ENCODE data around the gene MMP28. TPM values are rescaled to one million over a fixed set of nuclear protein-coding genes. Genes with fewer than 3 reads are reported as not detected.

The MMP28 gene
- polyA plus RNA-seq, 1 experiment: 0.28 TPM

DNA sequence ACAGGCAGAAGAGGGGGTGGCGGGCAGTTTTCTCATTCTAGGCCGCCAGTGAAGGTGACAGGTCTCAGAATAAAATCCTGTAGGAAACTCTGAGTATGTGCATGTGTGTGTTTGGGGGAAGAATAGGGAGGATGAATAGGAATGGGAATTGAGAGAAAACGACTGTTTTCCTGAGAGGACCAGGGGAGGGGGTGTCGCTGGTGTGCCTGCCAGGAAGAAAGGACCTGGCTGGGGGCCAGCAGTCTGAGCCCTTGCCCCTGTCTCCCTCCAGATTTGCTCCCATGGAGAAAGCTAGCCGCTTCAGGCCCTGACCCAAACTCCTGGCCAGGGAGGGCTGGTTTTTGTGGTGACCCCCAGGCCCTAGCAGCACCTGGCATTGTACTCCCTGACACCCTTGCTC is 20.4 kb downstream of the MMP28 start:
- ChIA-PET POLR2A (no interaction called here), CTCF (interaction anchor here (0.9 to 11.0 kb wide), 5 partner anchors 8 to 33 kb away, joined by 3 to 115 read pairs (median 5); no protein-coding TSS in a partner anchor)
- H3K36me3 ChIP-seq (ENCODE audit: control insufficient read depth, insufficient read depth, low read length): no peaks in the 10 kb centered on the region
- no peak overlapping the region for H3K4me3 ChIP-seq (ENCODE audit: low read depth, low read length)
- TF ChIP-seq, protein P1, sequence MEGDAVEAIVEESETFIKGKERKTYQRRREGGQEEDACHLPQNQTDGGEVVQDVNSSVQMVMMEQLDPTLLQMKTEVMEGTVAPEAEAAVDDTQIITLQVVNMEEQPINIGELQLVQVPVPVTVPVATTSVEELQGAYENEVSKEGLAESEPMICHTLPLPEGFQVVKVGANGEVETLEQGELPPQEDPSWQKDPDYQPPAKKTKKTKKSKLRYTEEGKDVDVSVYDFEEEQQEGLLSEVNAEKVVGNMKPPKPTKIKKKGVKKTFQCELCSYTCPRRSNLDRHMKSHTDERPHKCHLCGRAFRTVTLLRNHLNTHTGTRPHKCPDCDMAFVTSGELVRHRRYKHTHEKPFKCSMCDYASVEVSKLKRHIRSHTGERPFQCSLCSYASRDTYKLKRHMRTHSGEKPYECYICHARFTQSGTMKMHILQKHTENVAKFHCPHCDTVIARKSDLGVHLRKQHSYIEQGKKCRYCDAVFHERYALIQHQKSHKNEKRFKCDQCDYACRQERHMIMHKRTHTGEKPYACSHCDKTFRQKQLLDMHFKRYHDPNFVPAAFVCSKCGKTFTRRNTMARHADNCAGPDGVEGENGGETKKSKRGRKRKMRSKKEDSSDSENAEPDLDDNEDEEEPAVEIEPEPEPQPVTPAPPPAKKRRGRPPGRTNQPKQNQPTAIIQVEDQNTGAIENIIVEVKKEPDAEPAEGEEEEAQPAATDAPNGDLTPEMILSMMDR (IDR thresholded peaks at IDR 0.05; ENCODE audit: insufficient read depth, low read depth, low read length): no peak
- no peak for DNase-seq (ENCODE audit: low read depth)
- peaks cover 39% of the 10 kb centered on the region for H3K27me3 ChIP-seq (ENCODE audit: control insufficient read depth, insufficient read depth, low read length)

DNA sequence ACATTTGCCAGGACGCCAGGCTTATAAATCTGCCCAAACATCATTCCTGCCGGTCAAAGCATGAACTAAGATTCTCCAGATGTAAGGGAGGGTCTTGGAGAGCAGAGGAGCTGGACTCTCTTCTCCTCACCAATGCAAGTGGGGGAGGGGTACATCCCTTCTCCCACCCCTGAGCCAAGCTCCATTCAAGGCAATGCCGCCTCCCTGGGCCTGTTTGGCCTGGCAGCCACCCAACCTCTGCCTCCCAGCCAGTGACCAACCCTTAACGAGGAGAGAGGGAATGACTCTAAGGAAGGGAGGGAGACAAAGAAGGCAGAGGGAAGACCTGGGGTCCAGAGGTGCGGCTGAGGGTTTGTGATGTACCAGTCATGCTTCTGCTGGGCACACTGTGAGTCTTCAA is 20.9 kb downstream of the MMP28 start:
- ChIA-PET POLR2A (no interaction called here), CTCF (interaction anchor here (0.9 to 11.0 kb wide), 4 partner anchors 8 to 34 kb away, joined by 3 to 115 read pairs (median 4); no protein-coding TSS in a partner anchor)
- Histone ChIP-seq H3K27me3 (ENCODE audit: control insufficient read depth, insufficient read depth, low read length) (peaks cover 37% of the 10 kb centered on the region), H3K36me3 (ENCODE audit: control insufficient read depth, insufficient read depth, low read length) (no peaks in the 10 kb centered on the region), H3K4me3 (ENCODE audit: low read depth, low read length) (no peak overlapping the region)
- no peak for DNase-seq (ENCODE audit: low read depth)
- TF ChIP-seq, protein P1 (IDR thresholded peaks at IDR 0.05; ENCODE audit: insufficient read depth, low read depth, low read length): no peak

DNA sequence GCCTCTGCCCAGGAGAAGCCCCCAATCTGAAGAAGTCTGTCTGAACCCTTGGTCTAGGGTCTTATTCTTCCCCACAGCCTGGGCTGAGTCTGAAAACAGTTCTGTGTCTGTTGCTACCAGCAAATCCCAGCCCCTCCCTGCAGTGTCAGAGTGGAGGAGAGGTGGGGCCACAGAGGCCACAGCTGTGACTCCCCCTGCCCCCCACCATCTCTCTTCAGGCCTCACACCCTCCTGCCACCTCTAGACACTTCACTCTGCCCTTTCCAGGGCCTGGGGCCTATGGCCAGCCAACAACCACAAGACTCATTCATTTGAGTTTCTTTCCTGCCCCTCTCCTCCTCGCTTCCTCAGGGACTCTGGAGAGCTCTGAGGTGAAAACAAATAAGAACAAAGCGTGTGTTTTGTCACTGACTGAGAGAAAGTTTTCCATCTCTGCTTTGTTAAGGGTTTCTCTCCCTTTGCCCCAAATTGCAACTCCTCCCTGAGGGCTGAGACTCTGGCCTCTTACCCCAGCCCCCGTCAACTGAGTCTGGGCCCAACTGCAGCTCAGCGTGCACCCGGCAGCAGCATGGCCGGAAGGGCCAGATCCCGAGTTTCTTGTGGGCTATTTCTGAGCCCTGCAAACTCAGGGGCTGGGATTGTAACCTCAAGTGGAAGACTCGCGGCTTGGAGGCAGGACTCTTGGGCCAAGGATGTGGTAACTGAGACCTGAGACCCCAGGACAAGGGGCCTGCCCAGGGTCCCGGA is 21.6 kb downstream of the MMP28 start:
- TF ChIP-seq, protein P1 (IDR thresholded peaks at IDR 0.05; ENCODE audit: insufficient read depth, low read depth, low read length): no peak
- Histone ChIP-seq H3K4me3 (ENCODE audit: low read depth, low read length) (no peak overlapping the region), H3K36me3 (ENCODE audit: control insufficient read depth, insufficient read depth, low read length) (no peaks in the 10 kb centered on the region), H3K27me3 (ENCODE audit: control insufficient read depth, insufficient read depth, low read length) (peaks cover 34% of the 10 kb centered on the region)
- DNase-seq (ENCODE audit: low read depth): no peak
- ChIA-PET CTCF (interaction anchor here (0.9 to 11.0 kb wide), 3 partner anchors 9 to 34 kb away, joined by 3 to 115 read pairs (median 5); no protein-coding TSS in a partner anchor), POLR2A (no interaction called here)

DNA sequence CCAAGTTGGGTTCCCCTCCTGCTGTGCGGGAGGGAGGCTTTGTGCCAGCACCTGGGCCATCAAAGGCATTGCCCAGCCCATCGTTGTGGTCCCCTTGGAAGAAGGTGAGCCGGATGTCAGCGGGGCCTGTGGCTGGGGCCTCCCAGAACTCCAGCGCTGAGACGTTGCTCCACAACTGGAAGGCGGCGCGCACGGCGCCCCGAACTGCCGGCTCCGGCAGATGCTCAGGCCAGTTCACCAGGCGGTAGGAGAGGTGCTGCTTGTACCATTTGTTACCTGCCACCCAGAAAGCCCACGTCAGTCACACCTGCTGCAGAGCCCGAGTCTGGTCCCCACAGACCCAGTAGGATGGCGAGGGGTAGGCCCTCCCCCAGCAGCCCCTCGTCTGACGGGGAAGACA is 22.3 kb downstream of the MMP28 start:
- H3K36me3 ChIP-seq (ENCODE audit: control insufficient read depth, insufficient read depth, low read length): no peaks in the 10 kb centered on the region
- no peak overlapping the region for H3K4me3 ChIP-seq (ENCODE audit: low read depth, low read length)
- POLR2A ChIA-PET: no interaction called here
- H3K27me3 ChIP-seq (ENCODE audit: control insufficient read depth, insufficient read depth, low read length): peaks cover 33% of the 10 kb centered on the region
- CTCF ChIA-PET: interaction anchor here (11.0 to 14.9 kb wide), 2 partner anchors 8 to 36 kb away, joined by 115 to 425 read pairs; partner anchors contain the start of gene TAF15
- no peak for DNase-seq (ENCODE audit: low read depth)
- TF ChIP-seq, protein P1 (IDR thresholded peaks at IDR 0.05; ENCODE audit: insufficient read depth, low read depth, low read length): no peak

DNA sequence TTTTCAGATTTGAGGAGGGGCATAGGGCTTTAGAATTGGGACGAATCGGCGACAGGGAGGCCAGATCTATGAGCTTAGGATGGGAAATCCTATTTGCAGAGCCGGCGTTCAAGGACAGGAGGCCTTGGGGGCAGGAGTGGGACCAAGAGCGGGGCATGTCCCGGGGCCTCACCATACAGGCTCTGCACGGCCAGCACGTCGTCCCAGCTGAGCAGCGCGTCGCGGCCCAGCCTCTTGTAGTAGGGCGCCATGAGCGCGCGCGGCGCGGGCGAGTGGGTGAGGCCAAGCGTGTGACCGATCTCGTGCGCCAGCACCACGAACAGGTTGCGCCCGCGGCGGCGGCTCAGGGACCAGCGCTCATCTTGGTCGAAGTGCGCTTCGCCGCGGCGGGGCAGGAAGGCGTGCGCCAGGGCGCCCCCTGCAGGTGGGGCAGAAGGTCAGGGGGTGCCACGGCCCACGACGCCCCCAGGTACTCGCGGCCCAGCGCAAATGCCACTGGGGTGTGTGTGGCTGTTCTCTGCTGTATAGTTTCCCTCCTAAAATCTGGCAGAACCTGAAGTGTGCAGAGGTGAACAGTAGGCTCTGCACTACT is 25.4 kb downstream of the MMP28 start:
- DNase-seq (ENCODE audit: low read depth): no peak
- POLR2A ChIA-PET: no interaction called here
- Histone ChIP-seq H3K36me3 (ENCODE audit: control insufficient read depth, insufficient read depth, low read length) (no peaks in the 10 kb centered on the region), H3K4me3 (ENCODE audit: low read depth, low read length) (no peak overlapping the region), H3K27me3 (ENCODE audit: control insufficient read depth, insufficient read depth, low read length) (peaks cover 29% of the 10 kb centered on the region)
- CTCF ChIA-PET: interaction anchor here (1.0 to 14.9 kb wide), 10 partner anchors 9 to 158 kb away, joined by 3 to 425 read pairs (median 3); partner anchors contain the start of genes C17orf50 and TAF15
- TF ChIP-seq, protein P1 (IDR thresholded peaks at IDR 0.05; ENCODE audit: insufficient read depth, low read depth, low read length): 0 out of 2 replicates have a peak, but pooled peaks have one; percentile 6

Measured in BJ (cell line).